Right forelimb (tissue), 1 donor: Measurements from ENCODE around the gene CTNNBL1.
"Not testable (repeated sequence)": the region's sequence is repeated elsewhere in the genome, so short reads cannot be mapped to it uniquely, and the experiment has no call there.

Source experiments
- DNase-seq: peaks from one replicate; pipeline ENCODE4 v3.0.0-alpha.2; 2018

The CTNNBL1 gene

DNA sequence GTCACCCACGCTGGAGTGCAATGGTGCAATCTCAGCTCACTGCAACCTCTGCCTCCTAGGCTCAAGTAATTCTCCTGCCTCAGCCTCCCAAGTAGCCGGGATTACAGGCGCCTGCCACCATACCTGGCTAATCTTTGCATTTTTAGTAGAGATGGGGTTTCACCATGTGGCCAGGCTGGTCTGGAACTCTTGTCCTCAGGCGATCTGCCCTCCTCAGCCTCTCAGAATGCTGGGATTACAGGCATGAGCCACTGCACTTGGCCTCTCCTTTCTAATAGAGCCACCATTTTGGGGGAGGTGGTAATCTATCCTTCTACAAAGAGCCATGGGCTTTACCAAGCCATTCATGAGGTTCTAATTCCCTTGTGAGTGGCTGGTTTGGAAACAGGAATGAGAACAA is 14.1 kb upstream of the CTNNBL1 start:
- DNase-seq, result not testable (repeated sequence)

DNA sequence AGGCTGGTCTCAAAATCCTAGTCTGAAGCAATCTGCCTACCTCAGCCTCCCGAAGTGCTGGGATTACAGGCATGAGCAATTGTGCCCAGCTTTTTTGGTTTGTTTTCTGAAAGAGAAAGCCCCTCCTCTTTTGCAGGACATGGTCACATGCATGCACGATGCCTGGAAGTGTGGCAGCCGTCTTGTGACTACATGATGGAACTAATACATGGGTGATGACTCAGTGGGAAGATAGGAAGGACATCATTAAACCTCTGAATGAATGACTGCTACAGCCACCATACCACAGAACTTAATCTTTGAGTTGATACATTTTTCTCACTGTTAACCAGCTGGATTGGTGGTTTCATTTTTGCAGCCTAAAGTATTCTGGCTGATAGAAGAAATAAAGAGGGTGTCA is 13.4 kb upstream of the CTNNBL1 start:
- no peak for DNase-seq

DNA sequence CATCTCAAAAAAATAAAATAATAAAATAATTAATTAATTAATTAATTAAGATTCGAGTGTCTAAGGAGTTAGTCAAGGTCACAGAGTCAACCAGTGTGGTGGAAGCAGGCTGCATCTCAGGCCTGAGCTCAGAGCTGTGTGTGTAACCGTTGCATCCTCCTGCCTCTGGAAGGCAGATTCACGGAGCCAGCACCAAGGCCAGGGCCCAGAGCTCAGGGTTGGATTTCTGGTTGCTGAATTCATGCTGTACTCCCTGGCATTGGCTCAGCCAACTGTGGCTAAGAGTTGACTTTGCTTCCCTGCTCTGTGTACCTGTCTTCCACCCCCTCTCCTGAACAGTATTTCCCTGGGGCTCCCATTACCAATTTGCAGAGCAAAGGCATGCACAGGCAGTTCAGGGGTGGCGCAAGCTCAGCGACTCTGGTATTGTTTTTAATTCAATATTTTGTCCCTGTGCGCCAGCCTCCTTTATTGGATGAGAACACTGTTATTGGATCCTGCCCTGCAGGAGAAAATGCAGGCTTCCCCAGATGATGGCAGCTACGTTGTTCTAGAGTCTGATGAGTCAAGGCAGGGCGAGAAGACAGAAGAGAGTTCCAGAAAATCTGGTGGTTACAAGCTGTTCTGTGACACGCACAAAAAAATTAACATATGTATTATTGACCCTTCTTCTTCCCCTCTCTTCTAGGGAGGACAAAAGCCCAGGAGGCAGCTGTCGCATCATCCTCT is 12.3 kb upstream of the CTNNBL1 start:
- DNase-seq, result no peak

- DNase-seq, result not testable (repeated sequence)
These were observed 10.7 kb upstream of the CTNNBL1 start for GRCh38 chr20:37683146-37683545.

DNA sequence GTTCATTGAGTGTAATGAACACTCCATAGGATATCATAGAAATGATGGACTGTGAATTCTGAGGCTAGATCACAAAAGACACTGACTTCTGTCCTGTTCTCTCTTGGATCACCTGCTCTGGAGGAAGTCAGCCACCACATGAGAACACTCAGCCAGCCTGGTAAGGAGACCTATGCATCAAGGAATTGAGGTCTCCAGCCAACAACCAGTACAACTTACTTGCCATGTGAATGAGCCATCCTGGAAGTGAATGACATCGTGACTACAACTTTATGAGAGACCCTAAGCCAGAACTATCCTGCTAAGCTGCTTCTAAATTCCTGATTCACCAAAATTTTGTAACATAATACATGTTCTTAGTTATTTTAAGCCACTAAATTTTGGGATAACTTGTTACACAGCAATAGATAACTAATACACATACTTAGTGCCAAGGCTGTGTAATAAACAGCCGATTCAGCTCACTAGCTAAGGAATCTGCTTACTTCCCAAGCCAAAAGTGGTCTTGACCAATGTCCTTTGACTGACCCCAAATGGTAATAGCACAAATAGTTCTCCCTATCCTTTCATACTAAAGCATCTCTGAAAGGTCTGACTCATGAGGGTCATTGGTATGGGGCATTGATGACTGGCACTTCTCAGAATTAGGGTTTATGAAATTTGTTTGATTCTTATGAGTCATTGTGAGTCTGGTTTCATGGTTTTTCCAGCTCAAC is 6.9 kb upstream of the CTNNBL1 start:
- no peak for DNase-seq

DNA sequence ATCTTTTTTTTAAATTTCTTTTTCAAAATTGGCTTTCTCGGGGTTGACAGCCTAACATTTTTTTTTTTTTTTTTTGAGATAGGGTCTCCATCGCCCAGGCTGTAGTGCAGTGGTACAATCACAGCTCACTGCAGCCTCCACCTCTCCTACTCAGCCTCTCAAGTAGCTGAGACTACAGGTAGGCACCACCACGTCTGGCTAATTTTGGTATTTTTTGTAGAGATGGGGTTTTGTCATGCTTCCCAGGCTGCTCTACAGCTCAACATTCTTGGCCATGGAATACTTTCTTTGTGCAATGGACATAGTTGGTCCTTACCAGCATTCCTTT is 6.4 kb upstream of the CTNNBL1 start:
- no peak for DNase-seq

DNA sequence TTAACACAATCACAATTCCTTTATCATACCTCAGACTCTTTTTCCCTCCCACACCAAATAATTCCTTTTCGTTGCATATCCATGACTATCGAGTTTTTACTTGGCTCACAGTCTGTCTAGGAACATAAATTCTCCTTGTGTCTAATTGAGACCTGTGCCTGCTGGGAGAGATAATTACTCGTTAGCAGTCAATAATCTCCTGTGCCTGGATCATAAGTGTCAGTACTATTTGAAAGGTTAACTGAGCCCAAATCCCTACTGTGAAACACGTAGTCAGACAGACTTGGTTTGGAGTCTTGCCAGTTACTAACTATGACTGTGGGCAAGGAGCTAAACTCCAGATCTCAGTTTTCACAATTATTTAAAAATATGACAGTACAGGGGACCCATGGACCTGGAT is 5.7 kb upstream of the CTNNBL1 start:
- DNase-seq, result no peak

GRCh38 chr20:37690626-37691369 is 3.0 kb upstream of the CTNNBL1 start:
- no peak for DNase-seq

GRCh38 chr20:37692459-37693166 is 1.2 kb upstream of the CTNNBL1 start:
- no peak for DNase-seq

DNA sequence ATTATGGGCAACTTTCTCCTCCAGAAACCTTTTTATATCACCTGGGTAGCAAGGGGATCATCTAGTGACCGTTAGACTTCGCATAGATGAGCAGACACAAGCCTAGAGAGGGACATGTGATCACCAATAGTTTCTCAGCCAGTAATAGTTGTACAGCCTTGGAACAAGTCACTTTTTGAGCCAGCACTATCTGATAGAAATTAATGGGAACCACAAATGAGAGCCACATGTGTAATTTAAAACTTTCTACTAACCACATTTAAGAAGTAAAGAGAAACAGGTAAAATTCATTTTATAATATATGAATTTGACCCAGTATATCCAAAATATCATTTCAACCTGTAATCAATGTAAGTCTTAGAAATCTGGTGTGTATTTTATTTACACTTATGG is 592 bp upstream of the CTNNBL1 start:
- no peak for DNase-seq

DNA sequence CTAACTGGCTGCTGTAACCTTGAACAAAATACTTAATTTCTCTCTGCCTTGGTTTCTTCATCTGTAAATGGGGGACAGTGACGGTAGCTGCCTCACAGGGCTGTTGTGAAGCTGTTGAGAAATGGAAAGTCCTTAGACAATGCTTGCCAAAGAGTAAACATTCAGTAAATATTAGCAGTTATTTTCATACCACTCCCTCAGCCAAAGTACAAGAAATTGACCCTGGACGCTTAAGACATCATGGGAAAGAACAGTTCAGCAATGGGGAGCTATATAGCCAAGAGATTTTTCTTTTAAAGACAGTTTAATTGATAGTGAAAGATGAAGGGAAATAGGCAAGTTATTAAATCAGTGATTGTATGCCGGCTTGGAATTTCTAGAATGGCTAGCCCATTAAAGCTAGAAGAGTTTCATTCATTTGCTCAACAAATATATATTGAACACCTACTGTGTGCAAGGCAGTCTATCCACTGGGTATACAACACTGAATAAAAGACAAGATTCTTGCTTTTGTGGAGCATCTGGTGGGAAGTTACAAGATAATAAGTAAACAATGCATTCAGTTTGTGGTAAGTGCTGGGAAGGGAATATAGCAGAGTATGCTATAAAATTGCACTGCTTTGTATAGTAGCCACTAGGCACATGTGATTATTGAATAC is 2.0 kb downstream of the CTNNBL1 start:
- no peak for DNase-seq

DNA sequence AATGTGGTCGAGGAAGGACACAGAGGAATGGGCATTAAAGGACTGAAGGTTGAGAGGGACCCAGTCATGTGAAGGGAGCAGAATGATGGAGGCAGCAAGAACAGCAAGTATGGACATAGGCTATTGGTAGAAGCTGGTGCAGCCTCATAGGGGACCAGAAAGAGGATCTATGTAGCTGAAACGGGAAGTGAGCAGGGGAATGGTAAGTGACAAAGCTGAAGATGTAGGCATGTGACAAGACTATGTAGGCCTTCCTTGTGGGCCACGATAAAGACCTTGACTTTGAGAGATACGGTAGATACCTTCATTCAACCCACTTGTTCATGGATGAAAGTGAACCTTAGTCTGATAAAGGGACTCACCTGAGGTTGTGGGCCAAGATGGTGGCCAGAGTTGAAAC is 3.5 kb downstream of the CTNNBL1 start:
- DNase-seq, result no peak

- DNase-seq, result no peak
These were observed 5.4 kb downstream of the CTNNBL1 start for GRCh38 chr20:37699202-37699601.

DNA sequence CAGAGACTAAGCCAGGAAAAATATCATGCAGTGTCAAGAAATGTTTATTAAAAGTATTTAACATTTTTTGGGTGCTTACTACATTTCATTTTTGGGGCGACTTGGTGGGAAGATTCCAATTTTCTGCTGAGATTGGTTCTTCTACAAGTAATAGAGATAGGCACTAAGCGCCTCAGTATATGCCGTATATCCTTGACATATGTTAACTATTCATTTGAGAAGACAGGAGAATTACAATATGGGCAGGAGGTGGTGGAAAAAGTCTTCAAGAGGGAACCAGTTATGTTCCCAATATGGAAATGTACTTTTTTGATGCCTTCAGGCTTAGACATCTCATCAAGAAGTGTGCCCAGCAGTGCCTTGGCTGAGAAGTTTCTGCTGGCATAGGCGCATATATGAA is 6.5 kb downstream of the CTNNBL1 start:
- DNase-seq, result no peak

- DNase-seq, result not testable (repeated sequence)
These were observed 7.8 kb downstream of the CTNNBL1 start for GRCh38 chr20:37701676-37702075.

- DNase-seq, result no peak
These were observed 8.7 kb downstream of the CTNNBL1 start for GRCh38 chr20:37702403-37703034.

DNA sequence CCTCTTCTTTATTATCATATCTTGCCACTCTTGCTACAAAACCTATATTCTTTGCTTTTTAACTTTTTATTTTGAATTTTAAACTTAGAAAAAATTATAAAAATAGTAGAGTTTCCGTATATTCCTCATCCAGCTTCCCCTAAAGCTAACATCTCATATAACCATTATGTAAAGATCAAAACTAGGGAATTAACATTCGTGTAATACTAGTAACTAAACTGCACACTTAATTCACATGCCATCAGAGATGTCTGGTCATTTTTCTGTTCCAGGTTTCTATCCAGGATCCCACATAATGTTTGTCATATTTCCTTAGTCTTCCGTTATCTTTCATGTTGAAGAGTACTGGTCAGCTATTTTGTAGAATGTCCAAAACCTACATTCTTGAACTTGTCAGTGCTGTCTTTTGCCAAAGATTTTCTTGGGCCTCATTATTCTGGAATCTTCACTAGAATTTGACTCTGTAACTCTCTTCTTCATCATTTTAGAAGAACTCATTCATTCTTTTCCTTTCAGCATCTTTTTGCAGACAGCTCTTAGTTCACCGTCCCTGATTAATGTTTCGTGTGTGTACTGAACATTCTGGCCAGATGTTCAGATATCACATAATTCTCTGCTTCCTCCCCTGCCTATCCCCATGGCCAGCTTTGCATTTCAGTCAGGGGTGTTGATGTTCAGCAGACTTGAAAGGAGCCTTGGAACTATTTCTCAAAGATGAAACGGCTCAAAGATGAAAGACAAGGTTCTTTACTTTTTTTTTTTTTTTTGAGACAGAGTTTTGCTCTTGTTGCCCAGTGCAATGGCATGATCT is 9.4 kb downstream of the CTNNBL1 start:
- DNase-seq, result no peak

GRCh38 chr20:37704955-37705354 is 11.1 kb downstream of the CTNNBL1 start:
- no peak for DNase-seq

- no peak for DNase-seq
These were observed 12.5 kb downstream of the CTNNBL1 start for GRCh38 chr20:37706298-37706697.

- DNase-seq, result no peak
These were observed 17.2 kb downstream of the CTNNBL1 start for GRCh38 chr20:37711001-37711400.
